CD4-positive, alpha-beta T cell treated with Interleukin-6 for 4 hours (primary cell): ENCODE measurements around the gene ENPP7.

ENCODE experiments used
- DNase-seq: peaks from one replicate; pipeline ENCODE4 v3.0.0-alpha.2; 2020; ENCODE audit warnings: mixed read lengths

Gene ENPP7

GRCh38 chr17:79705674-79706073 lies 25.1 kb upstream of the ENPP7 start:
- DNase-seq = no peak

- DNase-seq = no peak
Observed at GRCh38 chr17:79706931-79707850, 23.6 kb upstream of the ENPP7 start.

- peak; percentile 66 for DNase-seq
Observed at GRCh38 chr17:79707931-79708891, 22.5 kb upstream of the ENPP7 start.

GRCh38 chr17:79711715-79712305 lies 18.9 kb upstream of the ENPP7 start:
- no peak for DNase-seq

GRCh38 chr17:79713391-79713790 lies 17.4 kb upstream of the ENPP7 start:
- DNase-seq = no peak

GRCh38 chr17:79714176-79715097 lies 16.3 kb upstream of the ENPP7 start:
- DNase-seq = no peak

GRCh38 chr17:79715098-79715942 lies 15.4 kb upstream of the ENPP7 start:
- DNase-seq = no peak

- no peak for DNase-seq
Observed at GRCh38 chr17:79715943-79716797, 14.6 kb upstream of the ENPP7 start.

GRCh38 chr17:79720705-79721292 lies 9.9 kb upstream of the ENPP7 start:
- no peak for DNase-seq

GRCh38 chr17:79721993-79722671 lies 8.6 kb upstream of the ENPP7 start:
- DNase-seq = no peak

GRCh38 chr17:79722787-79723186 lies 8.0 kb upstream of the ENPP7 start:
- no peak for DNase-seq

GRCh38 chr17:79728169-79728907 lies 2.4 kb upstream of the ENPP7 start:
- peak; percentile 86 for DNase-seq

GRCh38 chr17:79728908-79729471 lies 1.8 kb upstream of the ENPP7 start:
- DNase-seq = no peak

GRCh38 chr17:79729761-79730160 lies 982 bp upstream of the ENPP7 start:
- no peak for DNase-seq

GRCh38 chr17:79730437-79730768 lies 340 bp upstream of the ENPP7 start:
- no peak for DNase-seq

- no peak for DNase-seq
Observed at GRCh38 chr17:79732254-79732653, 1.5 kb downstream of the ENPP7 start.

GRCh38 chr17:79732804-79733691 lies 2.3 kb downstream of the ENPP7 start:
- DNase-seq = peak; percentile 34
